ENCODE data around the gene ECEL1. TPM values are rescaled to one million over a fixed set of nuclear protein-coding genes. Genes with fewer than 3 reads are reported as not detected.

ECEL1 gene
- total and polyA plus RNA-seq, 7 donors: 0.32 to 1.8 (median 0.55) TPM

DNA sequence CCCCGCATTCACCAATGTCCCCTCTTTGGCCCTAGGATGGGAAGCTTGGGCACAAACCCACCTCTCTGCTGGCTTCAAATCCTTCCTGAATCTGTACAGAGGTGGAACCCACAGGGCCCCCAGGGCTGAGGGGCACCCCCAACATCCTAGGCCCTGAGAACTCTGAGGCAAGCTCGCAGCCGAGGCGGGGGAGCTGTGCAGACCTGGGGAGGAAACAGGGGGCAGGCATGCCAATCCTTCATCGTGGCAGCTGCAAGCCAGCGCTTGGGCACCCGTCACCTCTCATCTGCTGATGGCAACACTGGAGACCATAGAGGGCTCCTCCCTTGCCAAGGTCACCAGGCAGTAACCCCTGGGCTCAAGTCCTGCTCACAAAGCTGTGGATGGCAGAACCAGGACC is 10.8 kb downstream of the ECEL1 start:
- Histone ChIP-seq H3K4me3 (no peak overlapping the region), H3K36me3 (ENCODE audit: insufficient read depth in 1 of 2, low read depth in 1 of 2) (no peaks in the 10 kb centered on the region), H3K9me3 (no peaks in the 10 kb centered on the region), H3K27ac (no peak overlapping the region), H3K27me3 (ENCODE audit: insufficient read depth in 3 of 3, low read length in 2 of 3) (peaks cover 0 to 1% (median 0%) of the 10 kb centered on the region in 3 donors), H3K4me1 (no peaks in the 10 kb centered on the region)
- ATAC-seq: no peak
- TF ChIP-seq CTCF (IDR thresholded peaks at IDR 0.05): no peak
- 88 to 92% (median 90%) methylated on average over 7 of the region's 7 CpGs for WGBS, 3 donors
- peak in 1 of 2 donors; percentile 26 for DNase-seq
- intact Hi-C loops (cut with DNase I): no loop called here

DNA sequence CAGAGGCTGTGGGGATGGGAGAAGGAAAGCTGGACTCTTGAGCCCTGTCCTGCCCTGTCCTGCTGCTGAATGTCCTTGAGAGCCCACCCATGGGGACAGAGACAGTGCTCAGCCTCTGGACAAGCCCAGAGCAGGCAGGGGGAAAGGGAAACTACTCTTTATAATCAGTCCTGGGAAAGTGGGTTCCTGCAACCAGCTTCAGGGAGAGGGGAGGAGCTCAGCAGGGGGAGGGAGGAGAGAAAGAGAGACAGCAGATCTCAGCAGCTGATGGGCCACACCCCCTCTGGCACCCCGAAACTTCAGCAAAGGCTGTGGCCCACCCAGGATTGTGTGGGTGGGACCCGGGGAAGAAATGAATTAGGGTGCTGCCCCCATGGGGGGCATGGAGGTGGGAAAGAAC is 11.6 kb downstream of the ECEL1 start:
- peaks cover 0 to 1% (median 0%) of the 10 kb centered on the region in 3 donors for H3K27me3 ChIP-seq (ENCODE audit: insufficient read depth in 3 of 3, low read length in 2 of 3)

GRCh38 chr2:232473467-232473890 is 14.2 kb downstream of the ECEL1 start:
- H3K4me1 ChIP-seq: no peaks in the 10 kb centered on the region
- intact Hi-C loops (cut with DNase I): no loop called here
- DNase-seq (no peak), ATAC-seq (peak; percentile 38 to 83 (median 54))
- no peak for TF ChIP-seq CTCF (IDR thresholded peaks at IDR 0.05)
- WGBS, 3 donors: 7 to 20% (median 16%) methylated on average over 6 of the region's 6 CpGs
- no peak overlapping the region for H3K4me3 ChIP-seq
- peaks cover 0 to 1% (median 0%) of the 10 kb centered on the region in 3 donors for H3K27me3 ChIP-seq (ENCODE audit: insufficient read depth in 3 of 3, low read length in 2 of 3)
- no peaks in the 10 kb centered on the region for H3K9me3 ChIP-seq
- no peaks in the 10 kb centered on the region for H3K36me3 ChIP-seq (ENCODE audit: insufficient read depth in 1 of 2, low read depth in 1 of 2)
- no peak overlapping the region for H3K27ac ChIP-seq

More for the DNA sequence above, 11.6 kb downstream of the ECEL1 start:
- no peak for TF ChIP-seq CTCF (IDR thresholded peaks at IDR 0.05)
- Histone ChIP-seq H3K9me3 (no peaks in the 10 kb centered on the region), H3K27ac (no peak overlapping the region), H3K4me3 (no peak overlapping the region), H3K36me3 (ENCODE audit: insufficient read depth in 1 of 2, low read depth in 1 of 2) (no peaks in the 10 kb centered on the region), H3K4me1 (no peaks in the 10 kb centered on the region)
- 71 to 87% (median 79%) methylated on average over 2 of the region's 2 CpGs for WGBS, 3 donors
- DNase-seq (no peak), ATAC-seq (no peak)
- intact Hi-C loops (cut with DNase I): no loop called here

- Histone ChIP-seq H3K9me3 (no peaks in the 10 kb centered on the region), H3K36me3 (ENCODE audit: insufficient read depth in 1 of 2, low read depth in 1 of 2) (no peaks in the 10 kb centered on the region), H3K4me1 (no peaks in the 10 kb centered on the region), H3K4me3 (no peak overlapping the region), H3K27me3 (ENCODE audit: insufficient read depth in 3 of 3, low read length in 2 of 3) (no peaks in the 10 kb centered on the region), H3K27ac (no peak overlapping the region)
- 81 to 82% (median 81%) methylated on average over 7 of the region's 7 CpGs for WGBS, 3 donors
- intact Hi-C loops (cut with DNase I): no loop called here
- DNase-seq: no peak
- no peak for ATAC-seq
- TF ChIP-seq CTCF (IDR thresholded peaks at IDR 0.05): no peak
Observed at GRCh38 chr2:232466221-232466620, 21.4 kb downstream of the ECEL1 start.

- Histone ChIP-seq H3K27ac (no peak overlapping the region), H3K9me3 (no peaks in the 10 kb centered on the region), H3K4me1 (no peaks in the 10 kb centered on the region), H3K36me3 (ENCODE audit: insufficient read depth in 1 of 2, low read depth in 1 of 2) (no peaks in the 10 kb centered on the region), H3K4me3 (no peak overlapping the region), H3K27me3 (ENCODE audit: insufficient read depth in 3 of 3, low read length in 2 of 3) (no peaks in the 10 kb centered on the region)
- TF ChIP-seq CTCF (IDR thresholded peaks at IDR 0.05): no peak
- ATAC-seq (no peak), DNase-seq (no peak)
- intact Hi-C loops (cut with DNase I): no loop called here
- 33 to 59% (median 34%) methylated on average over 6 of the region's 6 CpGs for WGBS, 3 donors
Observed at GRCh38 chr2:232465061-232465460, 22.6 kb downstream of the ECEL1 start.
